HFF-Myc (cell line): ENCODE data around the gene PRKN.

Experiments
- DNase-seq: peaks from one replicate; pipeline ENCODE4 v3.0.0-alpha.2; 2011; ENCODE audit warnings: low read depth; ENCODE audit errors: extremely low read depth
- H3K4me3 ChIP-seq: replicated peaks from 2 replicates; pipeline ENCODE4 v1.5.1; 2011; ENCODE audit warnings: low read depth, mild to moderate bottlenecking, control low read depth, low read length
- TF ChIP-seq, protein P1 (sequence below): IDR thresholded peaks from 2 replicates; pipeline ENCODE4 v1.5.1; 2012; ENCODE audit warnings: mild to moderate bottlenecking, low read depth, low read length, control low read depth; ENCODE audit errors: missing control alignments

Gene PRKN

DNA sequence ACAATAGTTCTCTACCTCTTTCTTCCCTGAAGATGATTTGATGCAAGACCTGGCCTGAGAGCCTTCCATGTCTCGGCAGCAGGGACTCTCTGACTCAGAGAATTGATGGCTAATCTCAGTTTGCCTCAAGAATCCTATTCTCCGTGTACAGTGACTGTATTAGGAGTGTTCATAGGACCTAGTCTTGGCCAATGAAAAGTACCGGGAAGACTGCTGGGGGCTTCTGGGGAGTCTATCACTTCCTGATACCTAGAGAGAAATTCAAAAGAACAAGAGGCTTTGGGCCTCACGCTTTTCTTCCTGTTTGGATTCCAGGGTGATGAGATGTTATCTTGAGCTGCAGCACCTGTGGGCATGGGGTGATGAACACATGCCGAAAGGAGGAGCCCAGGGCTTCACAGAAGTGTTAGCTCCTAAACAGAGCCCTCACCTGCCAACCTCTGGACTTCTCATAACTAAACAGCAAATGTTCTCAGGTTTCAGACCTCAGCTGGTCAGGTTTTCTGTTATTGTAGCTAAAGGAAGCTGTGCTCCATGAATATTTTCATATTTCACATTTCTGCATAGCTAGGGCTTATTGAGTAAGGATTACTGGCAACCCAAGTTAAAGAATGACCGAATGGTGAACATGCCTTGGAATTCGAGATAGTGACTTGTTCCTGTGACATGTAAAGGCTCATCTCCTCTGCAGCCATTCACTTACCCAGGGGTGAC, 1130.6 kb downstream of the PRKN start:
- DNase-seq: no peak
- TF ChIP-seq, protein P1, sequence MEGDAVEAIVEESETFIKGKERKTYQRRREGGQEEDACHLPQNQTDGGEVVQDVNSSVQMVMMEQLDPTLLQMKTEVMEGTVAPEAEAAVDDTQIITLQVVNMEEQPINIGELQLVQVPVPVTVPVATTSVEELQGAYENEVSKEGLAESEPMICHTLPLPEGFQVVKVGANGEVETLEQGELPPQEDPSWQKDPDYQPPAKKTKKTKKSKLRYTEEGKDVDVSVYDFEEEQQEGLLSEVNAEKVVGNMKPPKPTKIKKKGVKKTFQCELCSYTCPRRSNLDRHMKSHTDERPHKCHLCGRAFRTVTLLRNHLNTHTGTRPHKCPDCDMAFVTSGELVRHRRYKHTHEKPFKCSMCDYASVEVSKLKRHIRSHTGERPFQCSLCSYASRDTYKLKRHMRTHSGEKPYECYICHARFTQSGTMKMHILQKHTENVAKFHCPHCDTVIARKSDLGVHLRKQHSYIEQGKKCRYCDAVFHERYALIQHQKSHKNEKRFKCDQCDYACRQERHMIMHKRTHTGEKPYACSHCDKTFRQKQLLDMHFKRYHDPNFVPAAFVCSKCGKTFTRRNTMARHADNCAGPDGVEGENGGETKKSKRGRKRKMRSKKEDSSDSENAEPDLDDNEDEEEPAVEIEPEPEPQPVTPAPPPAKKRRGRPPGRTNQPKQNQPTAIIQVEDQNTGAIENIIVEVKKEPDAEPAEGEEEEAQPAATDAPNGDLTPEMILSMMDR: no peak
- no peak overlapping the region for H3K4me3 ChIP-seq

DNA sequence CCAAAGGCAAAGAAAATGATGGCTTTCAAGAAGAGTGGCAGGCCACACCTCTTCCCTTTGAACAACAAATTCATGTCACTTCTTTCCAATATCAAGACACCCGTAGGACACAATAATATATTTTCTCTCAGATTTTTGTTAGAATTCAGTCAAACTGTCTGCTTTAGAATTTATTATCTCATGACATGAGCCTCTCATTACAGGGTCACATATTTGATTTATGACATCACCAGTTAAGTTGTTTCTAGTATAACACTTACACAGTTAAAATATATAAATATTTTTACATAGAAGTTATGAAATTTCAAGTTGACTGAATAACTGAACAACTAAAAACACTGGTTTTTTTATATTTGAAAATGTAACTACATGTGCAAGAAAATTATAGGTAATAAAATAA, 1133.2 kb downstream of the PRKN start:
- H3K4me3 ChIP-seq: no peak overlapping the region
- no peak for DNase-seq
- TF ChIP-seq, protein P1: no peak

DNA sequence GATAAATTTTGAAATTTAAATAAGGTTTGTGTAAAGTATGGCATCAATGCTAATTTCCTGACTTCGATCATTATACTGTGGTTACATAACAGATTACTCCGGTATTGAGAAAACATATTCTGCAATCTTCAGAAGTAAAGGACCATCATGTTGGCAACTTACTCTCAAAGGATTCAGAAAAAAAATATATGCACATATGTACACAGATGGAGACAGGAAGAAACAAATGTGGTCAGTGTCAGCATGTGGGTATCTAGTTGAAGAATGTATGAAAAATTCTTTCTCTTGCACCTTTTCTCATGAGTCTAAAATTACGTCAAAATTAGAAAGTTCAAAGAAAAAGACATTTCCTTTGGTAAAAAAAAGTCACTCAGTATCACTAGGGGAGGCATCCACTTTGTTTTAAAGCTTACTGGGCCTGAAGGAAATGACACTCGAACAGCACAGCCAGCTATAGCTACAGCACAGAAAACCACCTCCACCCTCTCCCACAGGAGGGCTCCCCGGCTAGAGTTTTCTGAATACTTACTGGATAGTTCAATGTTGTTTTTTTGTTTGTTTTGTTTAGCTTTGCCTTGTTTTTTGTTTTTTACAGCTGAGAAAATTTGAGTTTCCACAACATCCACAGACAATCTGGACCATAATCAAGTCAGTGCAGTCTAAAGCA, 1136.5 kb downstream of the PRKN start:
- TF ChIP-seq, protein P1: no peak
- no peak for DNase-seq
- no peak overlapping the region for H3K4me3 ChIP-seq

DNA sequence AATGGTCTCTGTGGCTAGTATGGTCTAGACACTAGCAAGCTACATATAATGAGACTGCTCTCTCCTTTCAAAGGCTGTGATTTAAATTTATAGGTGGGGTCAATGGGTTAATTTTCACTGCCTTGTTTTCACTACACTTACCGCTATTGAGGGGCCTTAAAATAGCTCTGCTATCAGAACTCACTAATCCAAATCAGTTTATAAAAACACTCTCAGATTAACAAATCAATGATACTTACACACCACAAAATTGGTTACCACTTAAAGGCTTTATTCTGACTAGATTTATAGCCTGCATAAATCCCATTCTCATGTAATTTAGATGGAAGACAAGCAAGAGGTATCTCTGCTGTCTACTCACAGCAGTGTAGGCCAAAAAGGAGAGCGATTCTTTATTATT, 1140.7 kb downstream of the PRKN start:
- DNase-seq: no peak
- H3K4me3 ChIP-seq: no peak overlapping the region
- TF ChIP-seq, protein P1: no peak

DNA sequence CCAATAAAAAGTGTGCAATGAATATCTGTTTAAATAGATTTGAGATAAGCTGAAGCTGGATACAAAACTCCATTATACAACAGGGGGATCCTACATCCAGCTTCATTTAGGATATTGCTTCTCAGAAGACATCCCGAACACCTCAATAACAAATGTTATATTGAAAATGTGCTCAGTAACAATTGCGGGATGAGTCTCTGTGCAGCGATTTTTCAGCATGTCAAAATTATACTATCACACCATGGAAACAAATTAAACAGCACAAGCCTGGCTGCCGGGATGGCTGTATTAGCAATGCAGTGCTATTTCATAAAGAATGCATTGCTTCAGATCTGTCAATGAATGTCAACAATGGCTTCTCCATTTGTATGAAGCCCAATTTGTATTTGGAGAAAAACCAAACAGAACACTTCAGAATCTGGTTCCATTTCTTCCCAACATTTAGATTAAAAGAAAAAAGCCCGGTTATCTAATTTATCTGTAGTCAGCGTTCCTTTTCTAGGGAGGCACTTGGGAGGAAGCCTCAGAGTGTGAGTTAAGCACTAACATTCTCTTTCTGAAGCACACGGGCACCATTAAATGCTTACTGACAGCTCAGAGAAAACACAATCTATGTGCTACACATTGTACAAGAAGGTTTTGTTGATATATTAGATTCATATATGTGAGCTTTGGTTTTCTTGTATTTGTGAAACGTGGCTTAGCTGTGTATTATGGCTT, 1142.8 kb downstream of the PRKN start:
- DNase-seq: no peak
- TF ChIP-seq, protein P1: no peak

DNA sequence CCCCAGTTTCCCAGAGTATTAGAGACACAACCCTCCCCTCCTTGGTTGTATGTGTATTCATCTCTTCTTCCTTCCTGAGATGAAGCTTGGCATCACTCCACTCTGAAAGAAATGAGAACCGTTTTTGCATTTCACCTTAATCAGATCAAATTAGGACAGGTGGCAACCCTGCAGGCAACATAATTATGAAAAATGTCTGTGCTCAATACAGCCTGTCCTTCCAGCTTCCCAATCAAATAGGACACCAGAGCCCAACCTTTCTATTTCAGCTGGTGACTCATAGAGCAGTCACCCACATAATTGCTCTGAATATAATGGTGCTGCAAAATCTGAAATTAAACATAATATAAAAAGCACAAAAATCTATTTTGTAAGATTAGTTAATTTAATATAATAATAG, 1143.5 kb downstream of the PRKN start:
- TF ChIP-seq, protein P1: no peak
- no peak overlapping the region for H3K4me3 ChIP-seq
- no peak for DNase-seq

More for the DNA sequence above, 1142.8 kb downstream of the PRKN start:
- H3K4me3 ChIP-seq: no peak overlapping the region
